PFSK-1 (cell line): ENCODE data around the gene POU2F1.

Experiments
- FOXP2 ChIP-seq: optimal IDR thresholded peaks from 2 replicates; pipeline ENCODE3; 2011; ENCODE audit warnings: borderline replicate concordance, control low read depth, inconsistent platforms; ENCODE audit not compliant: insufficient read depth; ENCODE audit errors: extremely low read length, extremely low read depth
- POLR2AphosphoS5 ChIP-seq: IDR thresholded peaks from 2 replicates; pipeline ENCODE4 v1.6.1; 2012; ENCODE audit warnings: low read depth, mild to moderate bottlenecking, control low read depth, low read length, moderate library complexity
- REST ChIP-seq, 2 experiments: IDR thresholded peaks; 2 replicates each; pipeline versions ENCODE4 v1.6.1 to v1.8.0; 2011 to 2012; ENCODE audit warnings: low read depth in 2 of 2, low read length in 2 of 2, control low read depth in 1 of 2, inconsistent platforms in 1 of 2, mild to moderate bottlenecking in 1 of 2, moderate library complexity in 1 of 2; ENCODE audit not compliant: insufficient read depth in 1 of 2
- SIN3A ChIP-seq: IDR thresholded peaks from 2 replicates; pipeline ENCODE4 v1.6.1; 2012; ENCODE audit warnings: mild to moderate bottlenecking, low read length, moderate library complexity, borderline replicate concordance; ENCODE audit not compliant: insufficient read depth
- TAF1 ChIP-seq: IDR thresholded peaks from 2 replicates; pipeline ENCODE4 v1.6.1; 2012; ENCODE audit warnings: low read length, control low read depth, borderline replicate concordance; ENCODE audit not compliant: insufficient read depth

POU2F1 gene

GRCh38 chr1:167262836-167263235 lies 42.1 kb downstream of the POU2F1 start:
- TF ChIP-seq SIN3A (no peak), REST (IDR thresholded peaks at IDR 0.05; ENCODE audit: insufficient read depth in 1 of 2, low read depth in 2 of 2, low read length in 2 of 2) (no peak), TAF1 (no peak), FOXP2 (no peak), POLR2AphosphoS5 (no peak)

GRCh38 chr1:167263344-167263743 lies 42.7 kb downstream of the POU2F1 start:
- no peak for TF ChIP-seq TAF1
- TF ChIP-seq REST (IDR thresholded peaks at IDR 0.05; ENCODE audit: insufficient read depth in 1 of 2, low read depth in 2 of 2, low read length in 2 of 2) = no peak
- no peak for TF ChIP-seq SIN3A
- TF ChIP-seq POLR2AphosphoS5 = no peak
- no peak for TF ChIP-seq FOXP2

GRCh38 chr1:167263819-167264464 lies 43.3 kb downstream of the POU2F1 start:
- no peak for TF ChIP-seq FOXP2
- no peak for TF ChIP-seq SIN3A
- TF ChIP-seq POLR2AphosphoS5 = no peak
- no peak for TF ChIP-seq TAF1
- TF ChIP-seq REST (IDR thresholded peaks at IDR 0.05; ENCODE audit: insufficient read depth in 1 of 2, low read depth in 2 of 2, low read length in 2 of 2) = no peak

- no peak for TF ChIP-seq SIN3A
- no peak for TF ChIP-seq POLR2AphosphoS5
- no peak for TF ChIP-seq FOXP2
- no peak for TF ChIP-seq TAF1
- TF ChIP-seq REST (IDR thresholded peaks at IDR 0.05; ENCODE audit: insufficient read depth in 1 of 2, low read depth in 2 of 2, low read length in 2 of 2) = no peak
Measured at GRCh38 chr1:167266965-167267364, 46.3 kb downstream of the POU2F1 start.
